Stimulated activated CD4-positive, alpha-beta T cell treated with anti-CD3 and anti-CD28 coated beads, Interleukin-15, amount 100 ng/mL, for 24 hours (primary cell): ENCODE measurements around the gene SARS1.

ENCODE experiments used
- DNase-seq: peaks from one replicate; pipeline ENCODE4 v3.0.0-alpha.2; 2020

The SARS1 gene

GRCh38 chr1:109229531-109230127 is 15.9 kb downstream of the SARS1 start:
- no peak for DNase-seq

DNA sequence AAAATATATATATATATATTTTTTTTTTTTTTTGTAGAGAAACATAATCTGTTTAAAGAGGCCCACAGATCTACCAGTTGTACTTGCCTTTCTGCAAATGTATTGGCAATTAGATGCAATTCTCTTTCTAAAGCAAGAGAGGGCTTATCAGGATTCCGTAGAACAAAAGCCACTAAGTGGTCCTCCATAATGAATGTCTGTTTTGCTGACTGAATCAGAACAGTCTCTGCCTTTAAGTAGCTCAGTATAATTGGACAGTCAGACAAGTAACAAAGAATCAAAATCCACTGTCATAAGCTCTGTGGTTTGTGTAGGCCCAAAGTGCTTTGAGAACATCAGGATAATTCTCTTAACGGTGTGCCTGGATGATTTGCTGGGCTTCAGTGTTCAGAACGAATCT is 17.3 kb downstream of the SARS1 start:
- no peak for DNase-seq

- DNase-seq: no peak
Measured at GRCh38 chr1:109235137-109235536, 21.4 kb downstream of the SARS1 start.

DNA sequence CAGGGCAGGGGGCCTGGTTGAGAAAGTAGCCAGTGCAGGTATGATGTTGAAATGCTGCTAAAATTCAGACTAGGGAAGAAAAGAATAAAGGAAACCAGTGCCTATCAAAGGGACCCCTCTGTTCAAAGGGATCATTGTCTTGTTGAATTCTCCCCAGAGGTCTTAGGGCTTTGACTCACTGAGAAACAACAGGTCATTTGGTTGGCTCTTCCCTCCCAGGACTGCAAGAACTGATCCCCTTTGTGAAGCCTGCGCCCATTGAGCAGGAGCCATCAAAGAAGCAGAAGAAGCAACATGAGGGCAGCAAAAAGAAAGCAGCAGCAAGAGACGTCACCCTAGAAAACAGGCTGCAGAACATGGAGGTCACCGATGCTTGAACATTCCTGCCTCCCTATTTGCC is 23.8 kb downstream of the SARS1 start:
- no peak for DNase-seq

- DNase-seq: no peak
Measured at GRCh38 chr1:109238382-109238781, 24.7 kb downstream of the SARS1 start.

DNA sequence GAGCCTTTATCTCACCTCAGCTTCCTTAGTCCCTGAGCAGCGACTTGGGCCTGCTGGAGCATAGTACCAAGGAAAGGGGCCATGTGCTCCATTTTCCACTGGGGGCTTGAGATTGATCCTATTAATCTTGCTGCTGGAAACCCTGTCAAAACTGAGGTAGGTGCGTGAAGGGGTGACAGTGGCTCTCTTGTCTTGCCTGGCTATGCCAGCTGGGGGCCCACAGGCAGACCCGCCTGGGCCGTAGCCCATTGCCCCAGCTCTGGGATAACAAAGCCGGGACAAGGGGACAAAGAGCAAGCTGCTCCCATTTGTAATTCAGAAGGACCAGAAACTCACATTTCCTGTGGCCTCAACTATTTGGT is 25.3 kb downstream of the SARS1 start:
- no peak for DNase-seq

DNA sequence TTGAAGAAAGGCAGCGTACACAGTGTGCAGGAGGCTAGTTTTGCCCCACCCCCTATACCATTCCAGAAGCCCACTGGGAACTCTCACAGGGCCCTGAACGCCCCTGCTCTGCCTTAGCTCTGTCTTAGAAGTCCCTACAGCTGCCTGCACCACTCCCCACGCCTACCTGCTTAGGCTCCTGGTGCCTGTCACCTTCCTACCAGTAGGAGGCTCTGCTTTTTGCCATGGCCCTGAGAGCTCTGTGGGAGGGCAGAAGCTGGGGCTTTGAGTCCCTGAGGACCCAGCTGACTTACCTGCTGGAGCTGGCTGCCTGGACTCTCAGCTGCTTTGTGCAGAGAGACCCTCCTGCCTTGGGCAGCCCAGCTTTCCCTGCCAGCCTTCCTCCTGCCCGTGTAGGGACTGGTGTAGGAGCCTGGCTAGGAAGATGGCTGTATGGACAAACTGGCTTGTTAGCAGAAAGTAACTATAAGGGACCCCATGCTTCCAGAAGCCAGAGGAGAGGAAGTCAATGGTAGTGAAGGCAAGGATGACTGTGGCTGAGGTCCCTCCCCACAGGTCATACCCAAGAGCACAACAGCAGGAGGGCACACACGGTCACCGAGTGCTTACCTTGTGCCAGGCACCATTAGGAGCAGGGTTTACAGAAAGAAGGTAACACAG is 25.8 kb downstream of the SARS1 start:
- DNase-seq: peak; percentile 44

- DNase-seq: peak; percentile 54
Measured at GRCh38 chr1:109240158-109241152, 26.7 kb downstream of the SARS1 start.

DNA sequence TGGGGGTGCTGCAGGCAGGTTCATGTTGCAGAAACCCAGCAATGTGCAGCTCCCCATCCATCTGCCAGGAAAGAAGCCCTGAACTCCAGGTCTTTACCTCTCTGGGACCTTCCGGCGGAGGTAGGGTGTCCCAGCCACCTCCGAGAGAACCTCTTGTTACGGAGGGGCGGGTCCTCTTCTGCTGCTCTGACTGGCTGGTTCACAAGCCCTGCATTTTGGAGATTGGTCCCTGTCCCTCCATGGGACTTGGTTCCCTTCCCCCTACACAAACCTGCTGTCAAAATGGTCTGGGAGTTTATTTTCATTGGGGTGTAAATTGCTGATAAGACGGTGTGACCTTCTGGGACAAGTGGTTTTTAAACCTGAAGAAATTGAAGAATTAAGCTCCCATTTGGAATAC is 27.6 kb downstream of the SARS1 start:
- DNase-seq: no peak

- no peak for DNase-seq
Measured at GRCh38 chr1:109241841-109242345, 28.2 kb downstream of the SARS1 start.

DNA sequence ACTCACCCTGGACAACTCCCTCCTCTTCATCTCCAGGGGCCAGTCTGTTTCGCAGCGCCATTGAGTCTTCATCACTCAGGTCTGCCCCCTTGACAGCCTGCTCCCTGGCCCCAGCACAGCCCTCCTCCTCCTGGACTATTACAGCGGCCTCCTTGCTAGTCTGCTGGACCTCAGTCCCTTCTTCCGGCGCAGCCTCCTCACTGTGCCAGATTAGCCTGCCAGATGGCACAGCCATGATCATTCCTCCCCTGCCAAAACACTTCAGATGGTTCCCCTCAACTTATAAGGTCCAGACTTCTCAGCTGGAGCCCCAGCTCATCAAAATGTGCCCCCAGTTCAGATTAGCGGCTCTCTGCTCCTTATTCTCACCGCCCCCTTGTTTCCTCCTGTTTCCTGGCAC is 28.7 kb downstream of the SARS1 start:
- no peak for DNase-seq

GRCh38 chr1:109243221-109243620 is 29.5 kb downstream of the SARS1 start:
- DNase-seq: no peak

DNA sequence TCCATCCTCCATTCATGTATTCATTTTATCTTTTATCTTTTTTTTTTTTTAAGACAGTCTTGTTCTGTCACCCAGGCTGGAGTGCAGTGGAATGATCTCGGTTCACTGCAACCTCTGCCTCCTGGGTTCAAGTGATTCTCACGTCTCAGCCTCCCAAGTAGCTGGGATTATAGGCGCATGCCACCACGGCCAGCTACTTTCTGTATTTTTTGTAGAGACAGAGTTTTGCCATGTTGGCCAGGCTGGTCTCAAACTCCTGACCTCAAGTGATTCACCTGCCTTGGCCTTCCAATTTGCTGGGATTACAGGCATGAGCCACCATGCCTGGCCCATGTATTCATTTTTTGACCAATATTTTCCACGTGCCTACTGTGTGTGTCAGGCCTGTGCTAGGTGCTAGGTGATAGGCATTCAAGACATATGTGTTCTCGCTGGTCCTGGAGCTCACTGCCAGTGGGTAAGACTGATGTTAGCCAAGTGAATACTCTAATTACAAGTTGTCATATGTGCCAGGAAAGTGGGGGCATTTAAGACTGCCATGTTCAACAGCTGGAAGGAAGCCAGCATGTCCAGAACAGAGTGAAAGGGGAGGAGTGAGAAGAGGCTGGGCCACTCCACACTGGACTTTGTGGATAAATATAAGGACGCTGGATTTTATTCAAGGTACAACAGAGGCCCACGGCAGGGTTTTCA is 30.3 kb downstream of the SARS1 start:
- DNase-seq: no peak

DNA sequence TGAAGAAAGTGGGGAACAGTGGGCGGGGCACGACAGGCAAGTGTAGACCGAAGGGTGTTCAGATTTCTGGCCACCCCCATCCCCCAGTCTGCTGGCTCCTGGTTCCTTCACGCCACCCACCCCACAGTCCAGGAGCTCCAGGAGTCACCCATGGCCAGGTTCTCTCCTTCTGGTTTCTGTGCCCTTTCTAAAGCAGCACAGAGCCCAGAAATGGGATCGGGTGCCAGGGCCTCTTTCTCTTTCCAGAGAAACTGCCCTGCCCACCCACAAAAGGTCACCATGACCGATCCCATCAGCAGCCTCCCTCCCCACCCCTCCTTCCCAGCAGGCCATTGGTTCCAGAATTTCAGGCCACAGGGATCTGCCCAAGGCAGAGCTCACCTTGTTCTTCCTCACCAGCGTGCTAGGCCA is 32.4 kb downstream of the SARS1 start:
- no peak for DNase-seq

- no peak for DNase-seq
Measured at GRCh38 chr1:109247401-109248365, 34.0 kb downstream of the SARS1 start.

GRCh38 chr1:109248444-109248796 is 34.7 kb downstream of the SARS1 start:
- DNase-seq: no peak

GRCh38 chr1:109248797-109249629 is 35.3 kb downstream of the SARS1 start, which contains the start of gene CELSR2:
Gene CELSR2, plus strand, starts transcription at chr1:109249539. Its CDS starts 541 bp downstream, at chr1:109250080.
- peak; percentile 74 for DNase-seq

DNA sequence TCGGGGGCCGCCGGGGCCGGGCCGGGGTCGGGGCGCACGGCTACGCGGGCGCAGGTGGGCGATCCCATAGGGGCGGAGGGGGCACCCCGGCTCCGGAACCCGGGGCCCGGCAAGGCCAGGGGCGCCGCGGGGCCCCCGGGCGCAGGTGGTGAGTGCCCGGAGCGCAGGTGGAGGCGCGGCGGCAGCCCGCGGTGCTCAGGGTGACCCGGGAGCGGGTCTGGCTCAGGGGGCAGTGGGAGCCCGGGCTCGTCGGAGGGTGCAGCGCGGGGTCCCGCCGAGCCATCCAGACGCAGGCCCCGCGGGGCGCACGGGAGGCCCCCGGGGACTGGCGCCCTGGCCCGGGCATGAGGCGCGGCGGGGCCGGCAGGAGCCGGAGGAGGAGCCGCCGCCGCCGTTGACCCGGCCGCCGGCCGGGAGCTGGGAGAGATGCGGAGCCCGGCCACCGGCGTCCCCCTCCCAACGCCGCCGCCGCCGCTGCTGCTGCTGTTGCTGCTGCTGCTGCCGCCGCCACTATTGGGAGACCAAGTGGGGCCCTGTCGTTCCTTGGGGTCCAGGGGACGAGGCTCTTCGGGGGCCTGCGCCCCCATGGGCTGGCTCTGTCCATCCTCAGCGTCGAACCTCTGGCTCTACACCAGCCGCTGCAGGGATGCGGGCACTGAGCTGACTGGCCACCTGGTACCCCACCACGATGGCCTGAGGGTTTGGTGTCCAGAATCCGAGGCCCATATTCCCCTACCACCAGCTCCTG is 36.1 kb downstream of the SARS1 start:
- DNase-seq: no peak

GRCh38 chr1:109250454-109251276 is 36.9 kb downstream of the SARS1 start:
- no peak for DNase-seq
